DLD1 (cell line): ENCODE data around the gene CRX.
"Not testable (repeated sequence)": the region's sequence is repeated elsewhere in the genome, so short reads cannot be mapped to it uniquely, and the experiment has no call there.

Source experiments
- in situ Hi-C: cut with HindIII; loops from 2 replicates; pipeline ENCODE4 v1.10.0; 2017; ENCODE audit warnings: low sequenced_read_pairs

The CRX gene

GRCh38 chr19:47803148-47803547 is 18.6 kb upstream of the CRX start:
- in situ Hi-C loops: not testable (repeated sequence)

- in situ Hi-C loops: not testable (repeated sequence)
Observed at GRCh38 chr19:47803671-47804070, 18.1 kb upstream of the CRX start.

GRCh38 chr19:47804451-47804850 is 17.3 kb upstream of the CRX start, which contains the start of gene TPRX1:
Gene TPRX1, minus strand, starts transcription at chr19:47804551. Its CDS starts 12 bp downstream, at chr19:47804539.
- in situ Hi-C loops: not testable (repeated sequence)

- in situ Hi-C loops: no loop called here
Observed at GRCh38 chr19:47805313-47805712, 16.4 kb upstream of the CRX start.

- in situ Hi-C loops: no loop called here
Observed at GRCh38 chr19:47806435-47806834, 15.3 kb upstream of the CRX start.

- in situ Hi-C loops: no loop called here
Observed at GRCh38 chr19:47813304-47813994, 8.3 kb upstream of the CRX start.

GRCh38 chr19:47813995-47814328 is 7.8 kb upstream of the CRX start:
- in situ Hi-C loops: no loop called here

GRCh38 chr19:47816270-47816669 is 5.5 kb upstream of the CRX start:
- in situ Hi-C loops: not testable (repeated sequence)

GRCh38 chr19:47818221-47818620 is 3.5 kb upstream of the CRX start:
- in situ Hi-C loops: not testable (repeated sequence)

GRCh38 chr19:47819858-47820257 is 1.9 kb upstream of the CRX start:
- in situ Hi-C loops: no loop called here

- in situ Hi-C loops: no loop called here
Observed at GRCh38 chr19:47820410-47820809, 1.3 kb upstream of the CRX start.

- in situ Hi-C loops: no loop called here
Observed at GRCh38 chr19:47824396-47824795, 2.7 kb downstream of the CRX start.

GRCh38 chr19:47826800-47827199 is 5.1 kb downstream of the CRX start:
- in situ Hi-C loops: no loop called here

- in situ Hi-C loops: no loop called here
Observed at GRCh38 chr19:47832723-47833122, 11.0 kb downstream of the CRX start.

- in situ Hi-C loops: no loop called here
Observed at GRCh38 chr19:47836038-47836437, 14.3 kb downstream of the CRX start.

GRCh38 chr19:47839411-47839810 is 17.7 kb downstream of the CRX start:
- in situ Hi-C loops: no loop called here

- in situ Hi-C loops: no loop called here
Observed at GRCh38 chr19:47839913-47840312, 18.2 kb downstream of the CRX start.

- in situ Hi-C loops: no loop called here
Observed at GRCh38 chr19:47842941-47843340, 21.2 kb downstream of the CRX start.

GRCh38 chr19:47848425-47848822 is 26.7 kb downstream of the CRX start:
- in situ Hi-C loops: no loop called here

GRCh38 chr19:47848823-47849473 is 27.2 kb downstream of the CRX start:
- in situ Hi-C loops: no loop called here

GRCh38 chr19:47853003-47853402 is 31.3 kb downstream of the CRX start:
- in situ Hi-C loops: no loop called here

GRCh38 chr19:47854459-47854858 is 32.7 kb downstream of the CRX start:
- in situ Hi-C loops: no loop called here

- in situ Hi-C loops: not testable (repeated sequence)
Observed at GRCh38 chr19:47858231-47858630, 36.5 kb downstream of the CRX start.
